GM18867 (cell line): Measurements from ENCODE around the gene RUNX2.
"Not testable (repeated sequence)": the region's sequence is repeated elsewhere in the genome, so short reads cannot be mapped to it uniquely, and the experiment has no call there.

Source experiments
- ATAC-seq: cut with Tn5 transposase; IDR thresholded peaks from one replicate; pipeline ENCODE4 v1.9.1; 2021; ENCODE audit warnings: mild to moderate bottlenecking, moderate library complexity; ENCODE audit not compliant: unreplicated experiment

Gene RUNX2

GRCh38 chr6:45327956-45328522, at the start of gene RUNX2:
RUNX2 (plus strand) TSS chr6:45328330; CDS start chr6:45328727, 397 bp downstream.
- no peak for ATAC-seq

GRCh38 chr6:45278367-45278766, 49.8 kb upstream of the RUNX2 start:
- no peak for ATAC-seq

GRCh38 chr6:45286707-45287106, 41.4 kb upstream of the RUNX2 start:
- not testable (repeated sequence) for ATAC-seq

- no peak for ATAC-seq
Measured at GRCh38 chr6:45289751-45290514, 38.2 kb upstream of the RUNX2 start.

- ATAC-seq = peak; percentile 53
Measured at GRCh38 chr6:45293306-45293705, 34.8 kb upstream of the RUNX2 start.

- ATAC-seq = peak; percentile 63
Measured at GRCh38 chr6:45294065-45294701, 33.9 kb upstream of the RUNX2 start.

- no peak for ATAC-seq
Measured at GRCh38 chr6:45297320-45297719, 30.8 kb upstream of the RUNX2 start.

- ATAC-seq = no peak
Measured at GRCh38 chr6:45299096-45299581, 29.0 kb upstream of the RUNX2 start.

GRCh38 chr6:45300736-45301135, 27.4 kb upstream of the RUNX2 start:
- ATAC-seq = no peak

GRCh38 chr6:45301348-45302142, 26.6 kb upstream of the RUNX2 start:
- no peak for ATAC-seq

- ATAC-seq = no peak
Measured at GRCh38 chr6:45302832-45303231, 25.3 kb upstream of the RUNX2 start.

- no peak for ATAC-seq
Measured at GRCh38 chr6:45305546-45305945, 22.6 kb upstream of the RUNX2 start.

- no peak for ATAC-seq
Measured at GRCh38 chr6:45310118-45310788, 17.9 kb upstream of the RUNX2 start.

GRCh38 chr6:45314146-45314545, 14.0 kb upstream of the RUNX2 start:
- no peak for ATAC-seq

GRCh38 chr6:45320349-45320748, 7.8 kb upstream of the RUNX2 start:
- no peak for ATAC-seq

- no peak for ATAC-seq
Measured at GRCh38 chr6:45323656-45324224, 4.4 kb upstream of the RUNX2 start.

- no peak for ATAC-seq
Measured at GRCh38 chr6:45326698-45327417, 1.3 kb upstream of the RUNX2 start.

- no peak for ATAC-seq
Measured at GRCh38 chr6:45328523-45328922, 393 bp downstream of the RUNX2 start.

- no peak for ATAC-seq
Measured at GRCh38 chr6:45344900-45345299, 16.8 kb downstream of the RUNX2 start.
